KBM-7 (cell line): ENCODE data around the gene TDRD9.

Experiments used
- DNase-seq: peaks from one replicate; pipeline ENCODE4 v3.0.0-alpha.2; 2015
- in situ Hi-C: fragments of 300-500 bp; cut with MboI; formaldehyde crosslinking; loops from 2 replicates; pipeline ENCODE4 v1.14.3; 2020; ENCODE audit warnings: low sequenced_read_pairs, low pct_unique_long_range_greater_than_20kb, mixed read lengths

The TDRD9 gene

DNA sequence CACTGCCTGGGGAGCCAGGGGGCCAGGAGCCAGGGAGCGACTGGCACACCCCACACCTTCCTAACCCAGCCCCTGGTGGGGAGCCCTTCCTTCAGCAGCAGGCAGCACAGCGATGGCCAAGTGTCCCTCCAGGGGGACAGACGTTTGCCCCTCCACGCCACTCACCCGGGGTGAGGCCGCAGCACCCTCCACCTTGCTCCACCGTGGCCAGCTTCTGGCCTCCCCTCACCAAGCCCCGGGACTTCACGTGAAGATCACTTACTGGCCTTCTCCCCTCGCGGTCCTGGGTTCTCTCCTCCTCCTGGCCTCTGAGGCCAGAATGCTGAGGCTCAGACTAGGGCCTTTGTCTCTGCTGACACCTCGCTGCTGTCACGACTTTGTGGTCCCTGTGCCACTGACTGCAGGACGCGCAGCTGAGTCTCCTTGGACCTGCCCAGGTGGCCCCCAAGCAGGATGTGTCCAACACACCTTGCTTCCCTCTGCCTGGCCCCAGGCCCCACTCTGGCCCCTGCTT, 153.8 kb downstream of the TDRD9 start:
- DNase-seq = no peak
- in situ Hi-C loops = no loop called here

DNA sequence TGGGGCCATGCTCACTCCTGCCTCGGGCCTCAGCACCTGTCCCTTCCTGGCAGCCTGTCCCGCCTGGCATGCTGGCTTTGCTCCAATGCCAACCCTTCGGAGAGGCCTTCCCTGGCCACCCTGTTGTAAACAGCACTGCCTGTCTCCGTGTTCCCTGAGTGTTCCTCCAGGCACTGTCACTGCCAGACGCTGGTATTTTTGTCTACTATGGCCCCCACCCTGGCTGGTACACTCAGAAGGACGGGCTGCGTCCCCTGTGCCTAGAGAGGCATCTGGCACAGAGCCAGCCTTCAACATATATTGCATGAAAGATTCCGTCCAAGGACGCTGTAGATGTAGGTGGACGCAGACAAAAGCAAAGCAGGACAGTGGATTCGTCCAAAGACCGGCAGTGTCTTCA, 154.6 kb downstream of the TDRD9 start:
- no peak for DNase-seq
- in situ Hi-C loops = no loop called here

DNA sequence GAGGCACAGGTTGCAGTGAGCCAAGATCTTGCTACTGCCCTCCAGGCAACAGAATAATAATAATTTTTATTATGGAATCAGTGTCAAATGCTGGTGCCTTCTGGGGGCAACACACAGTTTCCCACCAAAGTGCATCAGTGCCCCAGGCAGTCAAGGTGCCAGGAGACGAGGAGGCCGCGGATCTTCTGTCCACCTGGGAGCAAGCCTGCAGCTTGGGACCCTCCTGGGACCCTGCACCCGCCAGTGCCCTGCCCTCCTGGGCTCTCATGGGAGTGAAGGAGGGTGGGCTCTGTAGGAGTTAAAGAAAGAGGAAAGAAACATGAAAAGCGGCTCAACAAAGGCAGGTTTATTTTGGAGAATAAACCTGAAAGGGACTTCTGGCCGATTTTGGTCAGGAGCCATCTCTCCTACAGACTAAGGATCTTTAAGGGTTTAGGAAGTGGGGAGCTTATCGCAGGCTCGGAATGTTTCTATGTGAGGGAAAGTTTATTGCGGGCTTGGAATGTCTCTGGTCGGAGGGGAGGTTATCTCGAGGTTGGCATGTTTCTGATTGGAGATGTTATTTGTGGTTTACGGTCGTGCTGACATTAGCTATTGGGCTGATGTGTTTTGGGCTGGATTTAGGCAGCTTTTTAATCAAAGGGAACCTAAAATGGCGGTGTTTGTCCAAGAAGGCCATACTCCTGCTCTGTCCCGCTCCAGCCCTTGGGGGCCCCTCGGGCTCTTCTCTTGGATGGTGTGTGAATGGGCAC, 156.2 kb downstream of the TDRD9 start:
- DNase-seq = no peak
- in situ Hi-C loops = no loop called here

DNA sequence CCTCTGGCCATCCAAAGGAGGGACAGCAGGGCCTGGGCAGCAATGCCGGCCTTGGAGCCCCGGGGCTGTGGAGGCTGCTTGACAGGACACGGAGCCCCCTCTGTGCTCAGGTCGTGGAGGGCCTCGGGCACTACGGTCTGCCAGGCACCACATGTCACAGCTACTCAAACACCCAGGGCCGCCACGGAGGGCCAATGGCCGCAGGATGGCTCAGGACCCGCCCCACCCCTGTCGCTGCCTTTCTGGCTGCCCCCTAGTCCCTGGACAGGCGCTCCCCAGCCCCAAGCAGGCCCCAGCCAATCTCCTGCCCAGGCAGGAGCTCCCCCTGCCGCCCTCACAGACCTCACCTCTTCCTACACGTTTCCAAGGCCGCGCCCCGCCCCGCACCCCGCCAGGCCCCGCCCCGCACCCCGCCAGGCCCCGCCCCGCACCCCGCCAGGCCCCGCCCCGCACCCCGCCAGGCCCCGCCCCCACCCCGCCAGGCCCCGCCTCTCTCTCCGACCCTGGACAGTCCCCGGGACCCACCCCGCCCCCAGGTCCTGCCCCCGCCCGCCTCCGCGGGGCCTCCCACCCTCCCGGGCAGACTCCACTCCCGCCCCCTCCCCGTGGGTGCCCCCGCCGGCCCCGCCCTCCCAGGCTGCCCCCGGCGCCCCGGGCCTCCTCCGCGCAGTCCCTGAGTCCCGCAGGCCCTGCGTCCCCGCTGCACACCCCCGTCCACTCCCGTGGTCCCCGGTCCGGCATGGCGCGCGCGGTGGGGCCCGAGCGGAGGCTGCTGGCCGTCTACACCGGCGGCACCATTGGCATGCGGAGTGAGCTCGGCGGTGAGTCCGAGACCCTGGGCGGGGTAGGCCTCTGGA, 157.0 kb downstream of the TDRD9 start, which contains the start of gene ASPG:
TSS of gene ASPG (plus strand) at position 669 of the 857 bp plus-strand sequence. CDS start at position 740, 71 bp downstream.
- no peak for DNase-seq
- in situ Hi-C loops = no loop called here

DNA sequence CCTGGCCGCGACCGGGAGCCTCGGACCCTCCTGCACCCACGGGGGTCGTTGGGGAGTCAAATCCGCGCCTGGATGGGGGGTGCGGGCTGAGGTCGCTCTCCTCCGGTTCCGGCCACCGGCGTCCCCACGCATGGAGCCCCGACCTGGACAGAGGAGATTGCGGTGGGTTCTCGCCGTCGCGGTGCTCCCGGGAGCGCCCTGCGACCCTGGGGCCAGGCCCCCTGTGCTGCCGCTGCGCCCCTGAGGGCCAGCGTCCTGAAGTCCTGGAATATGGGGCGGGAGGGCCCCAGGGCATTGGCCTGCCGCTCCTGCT, 157.6 kb downstream of the TDRD9 start:
- no peak for DNase-seq
- in situ Hi-C loops = no loop called here

DNA sequence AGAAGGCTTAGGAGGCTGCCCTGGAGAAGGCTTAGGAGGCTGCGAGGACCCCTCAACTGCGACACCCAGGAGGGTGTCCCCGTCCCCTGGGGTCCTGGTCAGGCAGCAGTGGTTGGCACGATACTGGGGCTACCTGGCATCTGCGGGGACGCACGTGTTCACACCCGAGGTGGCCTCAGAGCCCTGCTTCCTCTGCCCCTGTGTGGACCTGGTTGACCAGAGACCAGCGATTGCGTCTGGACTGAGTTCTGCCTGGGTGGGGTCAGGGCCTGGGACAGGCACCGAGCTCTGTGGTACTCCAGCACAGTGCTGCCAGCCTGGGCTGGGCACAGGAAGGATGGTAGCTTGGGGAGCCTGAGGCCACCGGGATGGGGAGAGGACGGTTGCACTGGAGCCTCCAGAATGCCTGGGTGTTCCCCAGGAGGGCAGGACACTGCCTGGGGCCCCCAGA, 158.0 kb downstream of the TDRD9 start:
- in situ Hi-C loops = no loop called here

DNA sequence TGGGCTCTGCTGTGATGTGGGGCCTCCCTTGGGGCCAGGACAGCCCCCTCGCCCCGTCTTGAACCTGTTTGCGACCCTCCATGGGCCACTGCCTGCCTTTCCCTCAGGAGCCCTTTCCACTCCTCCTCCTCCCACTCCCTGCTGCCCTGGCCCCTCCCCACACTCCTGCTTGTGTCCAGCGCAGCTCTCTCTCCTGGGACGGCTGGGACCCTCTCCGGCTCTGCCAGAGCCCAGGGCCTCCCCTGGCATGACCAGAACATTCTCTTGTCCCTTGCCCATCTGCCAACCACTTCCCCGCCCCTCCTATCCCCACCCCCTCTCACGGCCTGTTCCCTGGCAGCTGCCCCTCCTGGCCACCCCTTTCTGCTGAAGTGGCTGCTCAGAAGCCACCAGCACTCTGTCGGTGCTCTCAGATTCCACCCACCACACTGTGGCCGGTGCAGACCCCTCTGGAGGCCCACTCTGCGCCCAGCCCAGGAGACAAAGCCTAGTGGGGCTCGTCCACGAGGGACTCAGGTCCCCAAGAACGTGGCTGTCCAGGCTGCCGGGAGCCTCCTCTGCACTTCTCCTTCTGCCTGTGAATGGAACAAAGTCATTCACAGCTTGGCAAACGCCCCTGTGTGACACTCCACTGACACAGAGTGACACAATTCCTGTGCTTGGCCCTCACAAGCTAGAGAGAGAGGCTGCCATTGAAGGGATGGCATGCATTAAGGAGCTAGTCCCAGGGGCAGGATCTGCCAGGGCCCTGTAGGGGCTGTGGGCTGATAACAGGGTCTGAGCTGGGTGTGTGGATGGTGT, 158.6 kb downstream of the TDRD9 start:
- no peak for DNase-seq
- in situ Hi-C loops = no loop called here

More for the DNA sequence above, 158.0 kb downstream of the TDRD9 start:
- no peak for DNase-seq

DNA sequence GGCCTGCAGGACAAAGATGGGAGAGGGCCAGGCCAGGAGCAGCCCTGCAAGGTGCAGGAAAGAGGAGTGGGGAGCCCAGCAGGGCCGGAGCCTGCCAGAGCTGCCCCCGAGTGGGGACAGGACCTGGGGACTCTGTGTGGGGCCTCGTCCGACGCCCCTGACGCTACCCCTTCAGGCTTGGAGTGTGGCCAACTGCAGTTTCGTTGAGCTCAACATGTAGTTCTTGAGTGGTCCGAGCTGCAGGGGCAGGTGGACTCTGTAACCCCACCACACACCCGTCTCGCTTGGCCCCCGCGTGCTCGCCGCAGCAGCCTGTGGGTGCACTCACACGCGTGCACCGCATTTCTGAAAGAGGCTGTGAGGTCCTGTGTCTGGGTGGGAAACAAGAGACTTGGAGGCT, 159.2 kb downstream of the TDRD9 start:
- in situ Hi-C loops = no loop called here
- no peak for DNase-seq

DNA sequence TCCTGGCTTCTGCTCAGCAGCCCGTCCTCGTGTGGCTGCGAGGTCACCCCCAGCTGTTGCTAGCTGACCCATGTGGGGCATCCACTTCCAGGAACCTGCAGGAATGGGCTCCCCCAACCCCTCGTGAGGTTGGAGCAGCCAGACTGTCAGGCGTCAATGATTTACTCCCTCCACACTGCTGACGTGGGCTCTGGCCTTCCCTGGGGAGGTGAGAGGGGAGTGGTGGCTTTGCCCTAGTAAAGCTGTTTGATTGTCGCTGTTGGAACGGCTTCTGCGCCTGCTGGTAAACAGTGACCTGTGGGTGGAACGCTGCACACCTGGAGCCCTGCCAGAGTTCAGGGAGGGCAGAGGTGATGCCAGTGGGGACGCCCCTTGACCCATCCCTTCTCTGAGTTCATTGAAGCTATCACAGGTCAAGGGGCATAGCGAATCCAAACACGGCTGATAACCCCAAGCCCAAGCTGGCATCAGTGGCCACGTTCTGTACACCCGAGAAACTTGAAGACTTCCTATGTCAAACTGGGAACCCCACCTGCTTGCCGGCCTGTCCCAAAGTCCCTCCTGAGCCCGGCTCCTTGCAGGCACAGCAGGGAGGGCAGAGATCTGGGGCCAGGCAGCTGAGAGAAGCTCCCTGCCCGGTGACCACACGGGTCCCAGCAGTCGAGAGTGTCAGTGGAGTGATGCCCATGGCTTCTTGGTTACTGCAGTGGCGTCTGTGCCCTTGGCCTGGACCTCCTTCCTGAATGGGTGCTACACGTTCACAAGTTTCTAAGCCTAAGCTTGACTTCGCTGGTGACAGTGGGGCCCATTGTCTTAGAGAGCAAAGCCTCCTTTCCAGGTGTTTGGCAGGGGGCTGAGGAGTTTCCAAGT, 160.0 kb downstream of the TDRD9 start:
- in situ Hi-C loops = no loop called here
- DNase-seq = no peak

DNA sequence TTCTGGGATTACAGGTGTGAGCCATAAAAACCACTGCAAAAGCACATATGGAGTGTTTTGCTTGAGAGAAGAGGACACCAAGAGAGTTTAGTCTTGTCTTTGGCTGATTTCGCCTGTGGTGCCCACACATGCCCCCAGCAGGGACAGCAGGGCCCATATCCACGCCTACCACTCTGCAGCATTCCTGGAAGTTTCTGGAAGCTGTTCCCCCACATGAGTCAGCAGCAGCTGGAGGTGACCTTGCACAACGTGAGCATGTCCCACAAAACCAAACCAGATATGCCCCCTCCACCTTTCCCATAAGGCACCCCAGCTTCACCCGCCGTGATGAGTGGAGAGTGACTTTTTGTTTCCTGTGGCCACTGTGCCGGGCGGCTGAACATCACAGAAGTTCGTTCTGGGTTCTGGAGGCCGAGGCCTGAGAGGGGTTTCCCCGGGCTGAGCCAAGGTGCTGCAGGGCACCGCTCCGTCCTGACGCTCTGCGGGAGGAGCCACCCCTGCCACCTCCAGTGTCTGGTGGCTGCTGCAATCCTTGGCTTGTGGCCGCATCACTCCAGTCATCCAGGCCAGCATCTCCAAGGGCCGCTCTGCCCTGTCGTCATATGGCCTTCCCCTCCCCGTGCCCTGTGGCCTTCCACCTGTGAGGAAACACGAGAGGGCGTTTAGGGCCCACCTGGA, 162.0 kb downstream of the TDRD9 start:
- in situ Hi-C loops = no loop called here
- no peak for DNase-seq

DNA sequence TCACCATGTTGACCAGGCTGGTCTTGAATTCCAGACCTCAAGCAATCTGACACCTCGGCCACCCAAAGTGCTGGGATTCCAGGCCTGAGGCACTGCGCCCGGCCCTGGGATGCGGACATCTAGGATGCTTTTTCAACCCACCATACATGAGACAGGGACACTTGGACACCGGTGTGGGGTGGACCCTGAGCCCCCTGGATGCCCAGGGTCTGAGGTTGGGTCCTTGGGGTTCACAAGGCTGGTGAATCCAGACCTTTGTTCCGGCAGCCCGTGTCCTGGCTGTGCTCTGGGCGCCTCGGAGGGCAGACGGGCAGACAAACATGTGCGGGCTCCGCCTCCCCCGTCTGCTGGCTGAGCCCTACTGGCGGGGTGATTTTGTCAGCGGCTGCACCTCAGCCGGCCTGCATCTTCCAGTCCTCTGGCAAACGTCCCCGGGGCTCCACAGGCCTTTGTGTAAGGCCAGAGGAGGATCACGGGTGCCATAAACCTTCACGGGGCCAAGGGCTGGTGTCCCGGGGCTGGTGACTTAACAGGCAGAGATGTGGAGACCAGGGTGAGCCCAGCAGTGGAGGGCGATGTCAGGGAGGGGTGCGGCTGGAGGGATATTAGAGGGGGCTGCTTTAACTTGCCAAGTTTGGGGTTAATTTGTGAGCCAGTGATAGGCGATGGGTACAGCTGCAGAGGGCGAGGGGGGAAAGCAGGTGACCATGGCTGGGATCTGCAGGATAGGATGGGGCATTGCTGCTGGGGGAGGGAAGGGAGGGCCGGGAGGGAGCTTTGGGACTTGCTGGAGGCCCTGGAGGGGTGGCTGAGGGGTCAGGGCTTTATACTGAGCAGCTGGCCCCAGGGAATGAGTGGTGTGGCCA, 163.0 kb downstream of the TDRD9 start:
- in situ Hi-C loops = no loop called here
- no peak for DNase-seq

DNA sequence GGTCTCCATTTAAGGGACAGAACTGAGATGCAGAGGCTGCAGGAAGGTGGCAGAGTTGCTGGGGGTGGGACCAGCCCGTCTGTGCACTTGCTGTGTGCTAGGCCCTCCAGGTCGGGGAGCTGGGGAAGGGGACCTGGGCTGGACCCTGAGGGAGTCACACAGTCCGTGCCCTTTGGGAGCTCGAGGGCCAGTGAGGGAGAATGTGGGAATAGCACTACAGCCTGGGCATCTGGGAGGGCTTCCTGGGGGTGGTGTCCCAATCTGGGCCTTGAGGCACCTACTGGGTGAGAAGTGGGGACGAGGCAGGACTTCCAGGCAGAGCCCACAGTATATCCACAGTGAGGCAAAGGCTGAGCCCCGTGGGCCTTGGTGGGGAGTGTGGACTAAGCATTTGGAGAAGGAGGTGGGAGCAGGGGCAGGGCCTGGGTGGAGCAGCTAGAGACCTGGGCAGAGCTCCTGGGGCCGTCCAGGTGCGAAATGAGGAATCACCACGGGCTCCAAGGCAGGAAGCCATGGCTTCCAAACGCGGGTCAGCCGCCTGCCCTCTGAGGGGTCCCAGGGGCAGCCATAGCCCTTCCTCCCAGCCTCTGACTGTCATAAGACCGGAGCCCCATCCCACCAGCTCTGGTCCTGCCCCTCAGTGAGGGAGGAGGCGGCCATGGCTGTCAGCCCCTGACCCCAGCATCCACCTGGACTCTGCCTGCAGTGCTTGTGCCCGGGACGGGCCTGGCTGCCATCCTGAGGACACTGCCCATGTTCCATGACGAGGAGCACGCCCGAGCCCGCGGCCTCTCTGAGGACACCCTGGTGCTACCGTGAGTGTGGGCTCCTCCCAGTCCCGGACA, 163.9 kb downstream of the TDRD9 start:
- in situ Hi-C loops = no loop called here
- no peak for DNase-seq

DNA sequence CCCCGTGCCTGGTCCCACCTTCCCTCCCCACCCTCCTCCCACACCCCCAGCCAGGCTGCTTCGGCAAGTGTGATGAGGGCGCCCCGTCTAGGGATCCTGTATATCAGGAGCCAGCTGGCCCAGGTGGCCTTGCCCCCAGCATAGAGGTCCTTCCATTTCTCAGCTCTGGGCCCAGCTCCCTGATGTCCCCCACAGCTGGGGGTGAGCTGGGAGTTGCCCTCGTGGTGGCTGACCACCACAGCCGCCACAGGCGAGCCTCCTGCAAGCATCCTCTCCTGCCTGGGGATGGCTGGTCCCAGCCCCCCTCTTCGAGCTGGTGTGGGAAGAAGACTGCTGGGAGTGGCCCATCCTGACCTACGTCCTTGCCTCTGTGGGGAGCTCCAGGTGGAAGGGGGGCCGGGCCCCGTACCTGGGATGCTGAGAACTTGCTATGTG, 164.7 kb downstream of the TDRD9 start:
- DNase-seq = no peak
- in situ Hi-C loops = no loop called here

DNA sequence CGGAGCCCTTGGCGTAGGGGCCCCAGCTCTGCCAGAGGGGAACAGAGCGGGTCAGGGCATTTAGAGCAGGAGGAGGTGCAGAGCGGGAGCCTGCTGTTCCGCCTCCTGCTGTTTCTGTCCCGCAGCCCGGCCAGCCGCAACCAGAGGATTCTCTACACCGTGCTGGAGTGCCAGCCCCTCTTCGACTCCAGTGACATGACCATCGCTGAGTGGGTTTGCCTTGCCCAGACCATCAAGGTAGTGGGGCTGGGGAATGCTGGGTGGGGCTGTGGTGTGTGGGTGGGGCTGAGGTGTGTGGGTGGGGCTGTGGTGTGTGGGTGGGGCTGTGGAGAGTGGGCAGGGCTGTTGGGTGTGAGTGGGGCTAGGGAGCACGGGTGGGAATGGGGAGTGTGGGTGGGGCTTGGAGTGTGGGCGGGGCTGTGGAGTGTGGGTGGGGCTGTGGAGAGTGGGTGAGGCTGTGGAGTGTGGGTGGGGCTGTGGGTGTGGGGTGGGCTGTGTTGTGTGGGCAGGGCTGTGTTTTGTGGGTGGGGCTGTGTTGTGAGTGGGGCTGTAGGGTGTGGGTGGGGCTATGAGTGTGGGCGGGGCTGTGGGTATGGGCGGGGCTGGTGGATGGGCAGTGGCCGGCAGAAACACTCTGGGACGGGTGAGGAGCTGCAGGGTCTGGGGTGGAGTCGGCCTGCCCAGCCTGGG, 165.3 kb downstream of the TDRD9 start:
- in situ Hi-C loops = no loop called here
- no peak for DNase-seq

DNA sequence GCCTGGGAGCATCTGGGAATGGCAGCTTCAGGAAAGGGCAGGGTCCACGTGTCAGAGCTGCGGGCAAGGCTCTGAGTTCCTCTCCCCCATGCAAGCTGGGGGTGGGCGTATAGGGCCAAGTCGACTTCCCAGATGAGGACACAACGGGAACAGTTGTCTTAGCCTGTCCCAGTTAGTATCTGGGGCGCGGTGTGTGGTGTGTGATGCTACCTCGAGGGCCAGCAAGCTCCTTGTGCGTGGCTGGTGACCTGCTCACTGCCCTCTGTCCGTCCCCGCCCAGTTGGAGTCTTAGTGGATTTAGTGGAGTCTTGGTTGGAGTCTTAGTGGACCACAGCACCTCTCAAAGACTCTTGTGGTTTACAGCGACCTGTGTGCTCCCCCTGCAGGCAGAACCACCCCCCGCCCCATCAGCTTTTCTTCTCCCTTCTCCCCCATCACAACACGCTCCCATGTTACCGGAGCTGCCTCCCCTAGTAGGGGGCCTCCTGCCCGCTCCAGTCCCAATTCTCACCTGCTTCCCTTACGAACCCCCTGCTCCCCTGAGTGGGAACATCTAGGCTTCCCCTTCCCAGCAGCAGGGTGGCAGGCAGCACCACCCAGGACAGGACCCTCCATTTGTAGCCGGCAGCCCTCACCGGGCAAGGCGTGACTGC, 165.9 kb downstream of the TDRD9 start:
- in situ Hi-C loops = no loop called here
- no peak for DNase-seq
